Keratinocyte (primary cell): ENCODE data around the gene CDH9. TPM values are rescaled to one million over a fixed set of nuclear protein-coding genes. Genes with fewer than 3 reads are reported as not detected.

ENCODE experiments used
- DNase-seq: peaks from one replicate; pipeline ENCODE4 v3.0.0-alpha.2; 2011; ENCODE audit warnings: low read depth, missing footprints, low spot score
- FAIRE-seq: peaks from 2 replicates; lab custom pipeline; 2011; peaks lifted over from hg19 to GRCh38; lab: Jason Lieb, UNC
- H2AFZ ChIP-seq: 2 replicates; pipeline ENCODE4 v1.6.0; 2012; ENCODE audit warnings: low read length, control low read depth, inconsistent platforms; ENCODE audit not compliant: control insufficient read depth
- H3K27ac ChIP-seq: 2 replicates; pipeline ENCODE4 v1.5.1; 2011; ENCODE audit warnings: low read length; ENCODE audit not compliant: control insufficient read depth, insufficient read depth
- H3K27me3 ChIP-seq: 3 replicates; pipeline ENCODE4 v1.6.0; 2011; ENCODE audit warnings: low read length; ENCODE audit not compliant: control insufficient read depth, insufficient read depth; ENCODE audit errors: extremely low read depth
- H3K36me3 ChIP-seq, 2 experiments: 2 replicates in 1 of 2; 3 replicates in 1 of 2; pipeline ENCODE4 v1.5.1; 2011; ENCODE audit warnings: low read length in 2 of 2, mild to moderate bottlenecking in 1 of 2; ENCODE audit not compliant: control insufficient read depth in 2 of 2, insufficient read depth in 2 of 2; ENCODE audit errors: extremely low read depth in 1 of 2
- H3K4me1 ChIP-seq: 3 replicates; pipeline ENCODE4 v1.5.1; 2011; ENCODE audit warnings: low read length; ENCODE audit not compliant: control insufficient read depth, insufficient read depth; ENCODE audit errors: extremely low read depth
- H3K4me2 ChIP-seq: 3 replicates; pipeline ENCODE4 v1.6.0; 2011; ENCODE audit warnings: low read depth, low read length; ENCODE audit not compliant: control insufficient read depth, insufficient read depth; ENCODE audit errors: extremely low read depth
- H3K4me3 ChIP-seq, 3 experiments: fragments of 200-600 bp in 1 of 3; sonication (generic) in 1 of 3; 2 replicates in 2 of 3; 3 replicates in 1 of 3; pipeline ENCODE4 v1.5.1; 2011 to 2016; ENCODE audit warnings: low read length in 3 of 3, mild to moderate bottlenecking in 3 of 3, control low read depth in 2 of 3, inconsistent platforms in 1 of 3, low read depth in 1 of 3, mixed read lengths in 1 of 3, mixed run types in 1 of 3, moderate library complexity in 1 of 3; ENCODE audit not compliant: control insufficient read depth in 2 of 3, insufficient read depth in 2 of 3; ENCODE audit errors: extremely low read depth in 1 of 3
- H3K79me2 ChIP-seq: 2 replicates; pipeline ENCODE4 v1.6.0; 2012; ENCODE audit warnings: low read length; ENCODE audit not compliant: control insufficient read depth, insufficient read depth
- H3K9ac ChIP-seq: 3 replicates; pipeline ENCODE4 v1.6.0; 2011; ENCODE audit warnings: low read length; ENCODE audit not compliant: control insufficient read depth, insufficient read depth; ENCODE audit errors: extremely low read depth
- H3K9me1 ChIP-seq: 3 replicates; pipeline ENCODE4 v1.6.0; 2011; ENCODE audit warnings: low read length; ENCODE audit not compliant: control insufficient read depth, insufficient read depth; ENCODE audit errors: extremely low read depth
- H3K9me3 ChIP-seq: 2 replicates; pipeline ENCODE4 v1.5.1; 2012; ENCODE audit warnings: low read depth, low read length; ENCODE audit not compliant: control insufficient read depth
- H4K20me1 ChIP-seq: 3 replicates; pipeline ENCODE4 v1.6.0; 2011; ENCODE audit warnings: low read length; ENCODE audit not compliant: control insufficient read depth, insufficient read depth; ENCODE audit errors: extremely low read depth
- EZH2 ChIP-seq: IDR thresholded peaks from one replicate; pipeline ENCODE4 v1.6.1; 2012; ENCODE audit warnings: inconsistent platforms, mild to moderate bottlenecking, low read length, moderate library complexity
- dilution Hi-C: fragments of 300-500 bp; cut with MboI; formaldehyde crosslinking; loops from one replicate; pipeline ENCODE4 v1.7.0; 2020; ENCODE audit warnings: low sequenced_read_pairs; ENCODE audit not compliant: extremely low pct_ligation_motif_present
- polyA plus RNA-seq, 5 experiments: library from polyadenylated mRNA; depleted of rRNA in 3 of 5; stranded (reverse) in 3 of 5; stranded (forward) in 1 of 5; unstranded in 1 of 5; fragments of >200 nt; gene quantifications; 1 replicate in 1 of 5; 2 replicates in 3 of 5; 3 replicates in 1 of 5; pipeline versions ENCODE4 v1.2.1 to v1.2.3, GENCODE V29; 2011 to 2012; ENCODE audit warnings: missing spikeins in 2 of 5, low read depth in 1 of 5, low replicate concordance in 1 of 5
- TF ChIP-seq, protein P1 (sequence below), 3 experiments: IDR thresholded peaks in 1 of 3; conservative IDR thresholded peaks in 1 of 3; optimal IDR thresholded peaks in 1 of 3; 2 replicates in 2 of 3; 3 replicates in 1 of 3; pipeline versions ENCODE3 to v1.5.1; 2011; ENCODE audit warnings: low read length in 3 of 3, mild to moderate bottlenecking in 3 of 3, moderate library complexity in 2 of 3, control low read depth in 1 of 3, inconsistent platforms in 1 of 3; ENCODE audit not compliant: insufficient read depth in 2 of 3; ENCODE audit errors: extremely low read depth in 1 of 3

Gene CDH9
- polyA plus RNA-seq, 1 donor (not counting 4 experiments of a cell fraction or from before 2014, with no cell fraction given): not detected

- TF ChIP-seq EZH2: no peak
- TF ChIP-seq, protein P1, sequence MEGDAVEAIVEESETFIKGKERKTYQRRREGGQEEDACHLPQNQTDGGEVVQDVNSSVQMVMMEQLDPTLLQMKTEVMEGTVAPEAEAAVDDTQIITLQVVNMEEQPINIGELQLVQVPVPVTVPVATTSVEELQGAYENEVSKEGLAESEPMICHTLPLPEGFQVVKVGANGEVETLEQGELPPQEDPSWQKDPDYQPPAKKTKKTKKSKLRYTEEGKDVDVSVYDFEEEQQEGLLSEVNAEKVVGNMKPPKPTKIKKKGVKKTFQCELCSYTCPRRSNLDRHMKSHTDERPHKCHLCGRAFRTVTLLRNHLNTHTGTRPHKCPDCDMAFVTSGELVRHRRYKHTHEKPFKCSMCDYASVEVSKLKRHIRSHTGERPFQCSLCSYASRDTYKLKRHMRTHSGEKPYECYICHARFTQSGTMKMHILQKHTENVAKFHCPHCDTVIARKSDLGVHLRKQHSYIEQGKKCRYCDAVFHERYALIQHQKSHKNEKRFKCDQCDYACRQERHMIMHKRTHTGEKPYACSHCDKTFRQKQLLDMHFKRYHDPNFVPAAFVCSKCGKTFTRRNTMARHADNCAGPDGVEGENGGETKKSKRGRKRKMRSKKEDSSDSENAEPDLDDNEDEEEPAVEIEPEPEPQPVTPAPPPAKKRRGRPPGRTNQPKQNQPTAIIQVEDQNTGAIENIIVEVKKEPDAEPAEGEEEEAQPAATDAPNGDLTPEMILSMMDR (optimal IDR thresholded peaks at IDR 0.05 in 1 of 3, IDR thresholded peaks at IDR 0.05 in 1 of 3, conservative IDR thresholded peaks at IDR 0.05 in 1 of 3; ENCODE audit: extremely low read depth in 1 of 3, insufficient read depth in 2 of 3, low read length in 3 of 3): no peak
- DNase-seq (no peak), FAIRE-seq (no peak)
- H3K36me3 ChIP-seq: no peaks in the 10 kb centered on the region
- H4K20me1 ChIP-seq: no peaks in the 10 kb centered on the region
- H3K9ac ChIP-seq: no peak overlapping the region
- H3K4me1 ChIP-seq: no peaks in the 10 kb centered on the region
- no peaks in the 10 kb centered on the region for H3K9me1 ChIP-seq
- no peaks in the 10 kb centered on the region for H3K9me3 ChIP-seq
- H3K4me3 ChIP-seq: no peak overlapping the region
- H3K79me2 ChIP-seq: no peaks in the 10 kb centered on the region
- H2AFZ ChIP-seq: no peak overlapping the region
- no peak overlapping the region for H3K27ac ChIP-seq
- dilution Hi-C loops: no loop called here
- no peak overlapping the region for H3K4me2 ChIP-seq
- no peaks in the 10 kb centered on the region for H3K27me3 ChIP-seq
Measured at GRCh38 chr5:26872337-26872736, 166.0 kb downstream of the CDH9 start.

DNA sequence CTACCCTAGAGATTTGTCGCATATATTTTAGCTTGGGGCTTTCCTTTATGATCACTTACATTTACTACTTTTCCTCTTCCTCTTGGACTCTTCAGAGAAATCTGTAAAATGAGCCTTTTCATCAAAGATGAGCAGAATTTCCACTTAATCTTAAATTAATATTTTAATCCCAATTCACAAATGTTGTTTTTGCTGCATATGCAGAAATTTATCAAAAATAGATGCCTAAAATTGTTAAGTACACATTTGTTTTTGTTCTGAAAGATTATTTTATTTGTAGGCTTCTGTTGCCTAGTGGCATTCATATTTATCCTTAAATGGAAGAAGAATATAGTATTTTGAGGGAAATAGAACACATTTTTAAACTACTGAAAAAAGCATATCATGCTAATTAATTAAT is 168.6 kb downstream of the CDH9 start:
- no peak for DNase-seq
- Histone ChIP-seq H3K27ac (no peak overlapping the region), H3K79me2 (no peaks in the 10 kb centered on the region), H3K4me1 (no peaks in the 10 kb centered on the region), H3K4me2 (no peak overlapping the region), H3K9ac (no peak overlapping the region), H3K9me3 (no peaks in the 10 kb centered on the region), H3K9me1 (no peaks in the 10 kb centered on the region), H3K36me3 (no peaks in the 10 kb centered on the region), H2AFZ (no peak overlapping the region), H3K4me3 (no peak overlapping the region), H4K20me1 (no peaks in the 10 kb centered on the region), H3K27me3 (no peaks in the 10 kb centered on the region)
- dilution Hi-C loops: no loop called here
- TF ChIP-seq, protein P1 (optimal IDR thresholded peaks at IDR 0.05 in 1 of 3, IDR thresholded peaks at IDR 0.05 in 1 of 3, conservative IDR thresholded peaks at IDR 0.05 in 1 of 3; ENCODE audit: extremely low read depth in 1 of 3, insufficient read depth in 2 of 3, low read length in 3 of 3): no peak
- TF ChIP-seq EZH2: no peak
- FAIRE-seq: no peak
